Osteocyte (in vitro differentiated cells): ENCODE measurements around the gene TPRA1. TPM values are rescaled to one million over a fixed set of nuclear protein-coding genes. Genes with fewer than 3 reads are reported as not detected.

Experiments
- DNase-seq: peaks from one replicate; pipeline ENCODE4 v3.0.0; 2021; ENCODE audit warnings: mixed read lengths; ENCODE audit not compliant: unreplicated experiment; ENCODE audit errors: extremely low spot score
- H3K27ac Mint-ChIP-seq: one replicate; pipeline ENCODE4 v1.8.0; 2021; ENCODE audit warnings: mild to moderate bottlenecking, mixed read lengths; ENCODE audit not compliant: unreplicated experiment
- H3K27me3 Mint-ChIP-seq: one replicate; pipeline ENCODE4 v1.8.0; 2021; ENCODE audit warnings: mixed read lengths; ENCODE audit not compliant: unreplicated experiment
- H3K36me3 Mint-ChIP-seq: one replicate; pipeline ENCODE4 v1.8.0; 2021; ENCODE audit warnings: mixed read lengths; ENCODE audit not compliant: unreplicated experiment
- H3K4me1 Mint-ChIP-seq: one replicate; pipeline ENCODE4 v1.8.0; 2021; ENCODE audit warnings: mixed read lengths; ENCODE audit not compliant: unreplicated experiment
- H3K4me3 Mint-ChIP-seq: one replicate; pipeline ENCODE4 v1.8.0; 2021; ENCODE audit warnings: mild to moderate bottlenecking, moderate library complexity, mixed read lengths; ENCODE audit not compliant: unreplicated experiment
- H3K9me3 Mint-ChIP-seq: one replicate; pipeline ENCODE4 v1.8.0; 2021; ENCODE audit warnings: mixed read lengths; ENCODE audit not compliant: unreplicated experiment
- long read RNA-seq: library from polyadenylated mRNA; unstranded; transcript quantifications from one replicate; pipeline ENCODE4 v2.0.0, GENCODE V29; 2021
- total RNA-seq: library from RNA; stranded (reverse); gene quantifications from 2 replicates; pipeline ENCODE4 v1.2.1, GENCODE V29; 2021
- TF ChIP-seq, protein P1 (sequence below): fragments of 200-600 bp; sonication (generic); IDR thresholded peaks from 2 replicates; pipeline ENCODE4 v1.5.0; 2021; ENCODE audit warnings: antibody characterized with exemption, mild to moderate bottlenecking, moderate library complexity

Gene TPRA1
- 49.0 and 49.7 TPM in 2 replicates for total RNA-seq
- long read RNA-seq, partial matches to known transcripts: 2 of 19 reads
- long read RNA-seq, other reads (novel, unspliced or antisense): 16 of 19 reads

DNA sequence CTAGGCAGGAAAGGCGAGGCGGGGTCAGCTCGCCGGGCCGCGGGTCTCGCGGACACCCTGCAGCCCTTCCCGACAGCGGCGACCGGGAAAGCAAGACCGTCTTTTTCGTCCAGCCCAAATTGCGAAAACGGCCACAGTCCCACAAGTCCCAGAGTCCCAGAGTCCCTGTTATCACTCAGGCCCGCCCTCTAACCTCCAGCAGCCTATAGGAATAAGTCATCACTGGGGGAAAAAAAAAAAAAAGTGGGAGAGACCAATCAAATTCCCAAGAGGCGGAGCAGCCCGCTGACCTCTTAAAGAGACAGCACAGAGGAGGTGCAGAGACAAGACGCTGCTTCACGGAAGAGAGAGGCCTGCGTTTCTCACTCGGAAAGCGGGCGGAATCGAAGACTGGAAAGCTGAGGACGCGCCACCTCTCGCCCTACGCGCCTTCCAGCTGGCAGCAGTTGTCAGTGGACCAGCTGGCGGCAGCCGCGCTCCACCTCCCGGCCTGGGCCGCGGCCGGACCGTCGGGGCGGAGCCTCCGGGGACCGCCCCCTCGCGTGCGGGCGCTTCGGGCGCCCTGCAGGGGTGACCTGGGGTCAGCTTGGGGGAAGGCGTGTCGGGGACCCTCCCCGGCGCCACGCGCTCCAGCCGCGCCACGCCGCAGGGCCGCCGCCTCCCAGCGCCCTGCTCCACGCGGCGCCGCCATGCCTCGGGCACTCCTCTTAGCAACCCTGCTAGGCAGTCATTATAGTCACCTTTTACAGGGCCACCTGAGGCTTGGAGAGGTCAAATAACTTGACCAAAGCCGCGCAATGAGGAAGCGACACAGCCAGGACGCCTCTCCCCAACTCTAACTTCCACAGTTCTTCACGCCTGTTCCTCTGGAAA is at the start of gene TPRA1:
TPRA1 (minus strand) TSS at position 141 of the 873 bp plus-strand sequence. CDS start 10,587 bp downstream, outside the sequence.
- H3K27ac Mint-ChIP-seq: peak within 1 kb of the TSS; percentile 96
- H3K36me3 Mint-ChIP-seq: no peaks in the 10 kb centered on the region
- H3K4me3 Mint-ChIP-seq: peak within 1 kb of the TSS; percentile 92
- H3K9me3 Mint-ChIP-seq: no peaks in the 10 kb centered on the region
- TF ChIP-seq, protein P1, sequence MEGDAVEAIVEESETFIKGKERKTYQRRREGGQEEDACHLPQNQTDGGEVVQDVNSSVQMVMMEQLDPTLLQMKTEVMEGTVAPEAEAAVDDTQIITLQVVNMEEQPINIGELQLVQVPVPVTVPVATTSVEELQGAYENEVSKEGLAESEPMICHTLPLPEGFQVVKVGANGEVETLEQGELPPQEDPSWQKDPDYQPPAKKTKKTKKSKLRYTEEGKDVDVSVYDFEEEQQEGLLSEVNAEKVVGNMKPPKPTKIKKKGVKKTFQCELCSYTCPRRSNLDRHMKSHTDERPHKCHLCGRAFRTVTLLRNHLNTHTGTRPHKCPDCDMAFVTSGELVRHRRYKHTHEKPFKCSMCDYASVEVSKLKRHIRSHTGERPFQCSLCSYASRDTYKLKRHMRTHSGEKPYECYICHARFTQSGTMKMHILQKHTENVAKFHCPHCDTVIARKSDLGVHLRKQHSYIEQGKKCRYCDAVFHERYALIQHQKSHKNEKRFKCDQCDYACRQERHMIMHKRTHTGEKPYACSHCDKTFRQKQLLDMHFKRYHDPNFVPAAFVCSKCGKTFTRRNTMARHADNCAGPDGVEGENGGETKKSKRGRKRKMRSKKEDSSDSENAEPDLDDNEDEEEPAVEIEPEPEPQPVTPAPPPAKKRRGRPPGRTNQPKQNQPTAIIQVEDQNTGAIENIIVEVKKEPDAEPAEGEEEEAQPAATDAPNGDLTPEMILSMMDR: peak; percentile 54
- H3K27me3 Mint-ChIP-seq: no peaks in the 10 kb centered on the region
- peak; percentile 95 for DNase-seq
- peaks cover 27% of the 10 kb centered on the region for H3K4me1 Mint-ChIP-seq

DNA sequence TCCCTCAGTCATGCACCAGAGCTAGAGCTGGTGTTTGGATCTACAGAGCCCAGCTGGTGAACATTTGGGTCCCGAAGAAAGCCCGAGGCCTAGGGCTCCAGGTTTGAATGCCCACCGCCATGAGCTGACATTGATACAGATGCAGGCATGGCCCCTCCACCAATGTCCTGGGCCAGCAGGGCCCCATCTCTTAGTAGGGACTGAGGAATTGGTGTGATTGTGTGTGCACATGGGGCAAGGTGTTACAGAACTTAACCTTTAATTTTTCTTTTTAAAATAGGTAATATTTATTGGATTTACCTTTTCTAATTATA is 49.5 kb upstream of the TPRA1 start:
- Mint-ChIP-seq H3K27me3 (peaks cover 3% of the 10 kb centered on the region), H3K4me3 (no peak overlapping the region), H3K36me3 (no peaks in the 10 kb centered on the region), H3K4me1 (no peaks in the 10 kb centered on the region), H3K9me3 (no peaks in the 10 kb centered on the region), H3K27ac (no peak overlapping the region)
- no peak for DNase-seq
- TF ChIP-seq, protein P1: no peak

DNA sequence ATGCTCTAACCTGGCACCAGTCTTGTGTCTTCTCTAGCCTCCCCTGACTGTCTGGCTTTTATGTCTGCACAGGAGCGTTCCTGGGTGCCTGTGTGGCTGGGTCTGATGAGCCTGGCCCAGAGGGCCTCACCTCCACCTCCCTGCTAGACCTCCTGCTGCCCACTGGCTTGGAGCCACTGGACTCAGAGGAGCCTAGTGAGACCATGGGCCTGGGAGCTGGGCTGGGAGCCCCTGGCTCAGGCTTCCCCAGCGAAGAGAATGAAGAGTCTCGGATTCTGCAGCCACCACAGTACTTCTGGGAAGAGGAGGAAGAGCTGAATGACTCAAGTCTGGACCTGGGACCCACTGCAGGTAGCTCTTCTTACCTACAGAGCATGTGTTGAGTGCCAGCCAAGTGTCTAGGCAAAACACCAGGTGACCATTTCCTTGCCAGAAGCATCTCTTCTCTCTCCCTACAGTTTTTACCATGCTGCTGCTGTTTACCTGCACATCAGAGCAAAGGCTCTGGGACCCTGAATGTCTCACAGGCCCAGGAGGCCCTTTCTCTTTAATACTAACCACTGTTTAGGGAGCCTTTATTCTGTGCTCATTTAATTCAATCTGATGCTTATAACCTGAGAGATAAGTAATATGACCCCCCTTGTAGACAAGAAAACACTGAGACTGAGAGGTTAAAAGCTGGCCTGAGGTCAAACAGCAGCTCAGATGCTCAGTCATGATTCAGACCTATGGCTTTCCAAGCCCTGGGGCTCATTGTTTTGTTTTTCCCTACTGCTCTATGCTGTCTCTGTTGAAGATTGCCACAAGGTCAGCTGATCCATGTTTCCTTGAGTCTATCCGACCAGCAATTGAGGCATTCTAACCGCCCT is 48.9 kb upstream of the TPRA1 start:
- H3K27me3 Mint-ChIP-seq: peaks cover 3% of the 10 kb centered on the region
- DNase-seq: no peak
- no peaks in the 10 kb centered on the region for H3K9me3 Mint-ChIP-seq
- no peaks in the 10 kb centered on the region for H3K36me3 Mint-ChIP-seq
- TF ChIP-seq, protein P1: no peak
- no peak overlapping the region for H3K27ac Mint-ChIP-seq
- H3K4me3 Mint-ChIP-seq: no peak overlapping the region
- no peaks in the 10 kb centered on the region for H3K4me1 Mint-ChIP-seq

DNA sequence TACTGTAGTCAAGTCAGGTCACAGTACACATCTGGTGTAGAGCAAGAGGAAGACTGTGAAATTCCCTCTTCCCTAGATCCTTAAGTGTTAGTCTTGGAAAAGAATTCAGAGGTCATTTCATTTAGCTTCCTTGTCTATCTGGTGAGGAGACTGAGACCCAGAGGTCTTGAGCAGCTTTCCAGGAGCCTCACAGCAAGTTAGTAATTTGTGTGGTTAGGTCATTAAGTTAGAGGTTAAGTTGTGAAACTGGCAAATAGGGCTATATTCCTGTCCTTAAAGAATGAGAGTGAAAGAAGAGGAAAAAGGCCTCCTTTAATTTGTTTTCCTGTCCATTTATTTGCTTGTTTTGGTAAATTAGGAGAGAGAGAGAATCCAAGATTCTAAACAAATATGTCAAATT is 47.4 kb upstream of the TPRA1 start:
- no peaks in the 10 kb centered on the region for H3K9me3 Mint-ChIP-seq
- no peak overlapping the region for H3K4me3 Mint-ChIP-seq
- no peak for DNase-seq
- no peaks in the 10 kb centered on the region for H3K36me3 Mint-ChIP-seq
- no peak overlapping the region for H3K27ac Mint-ChIP-seq
- H3K27me3 Mint-ChIP-seq: peaks cover 3% of the 10 kb centered on the region
- H3K4me1 Mint-ChIP-seq: no peaks in the 10 kb centered on the region
- TF ChIP-seq, protein P1: no peak

DNA sequence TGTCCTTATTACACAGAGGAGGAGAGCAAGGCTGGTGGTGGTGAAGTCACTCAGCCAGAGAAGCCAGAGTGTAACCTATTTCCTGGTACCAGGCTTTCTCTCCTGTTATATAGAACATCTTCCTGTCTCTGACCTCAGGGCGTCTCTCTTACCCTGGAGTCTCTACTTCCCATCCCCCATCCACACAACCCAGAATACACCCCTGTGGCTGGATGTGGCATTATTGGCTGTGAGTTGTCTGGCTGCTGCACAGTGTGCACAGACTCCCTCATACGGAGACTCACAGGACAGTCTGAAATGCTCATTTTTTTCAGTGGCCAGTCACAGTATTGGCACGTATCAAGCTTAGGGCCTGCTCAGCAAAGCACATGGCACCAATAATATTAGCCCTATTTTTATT is 47.0 kb upstream of the TPRA1 start:
- no peak for DNase-seq
- peaks cover 1% of the 10 kb centered on the region for H3K4me1 Mint-ChIP-seq
- no peak overlapping the region for H3K27ac Mint-ChIP-seq
- no peak overlapping the region for H3K4me3 Mint-ChIP-seq
- no peaks in the 10 kb centered on the region for H3K36me3 Mint-ChIP-seq
- TF ChIP-seq, protein P1: no peak
- no peaks in the 10 kb centered on the region for H3K9me3 Mint-ChIP-seq
- H3K27me3 Mint-ChIP-seq: peaks cover 3% of the 10 kb centered on the region
